HG02571 (cell line): Measurements from ENCODE around the gene PCDHB4.
"Not testable (repeated sequence)": the region's sequence is repeated elsewhere in the genome, so short reads cannot be mapped to it uniquely, and the experiment has no call there.

ENCODE experiments used
- ATAC-seq: cut with Tn5 transposase; IDR thresholded peaks from one replicate; pipeline ENCODE4 v1.9.1; 2021; ENCODE audit warnings: mild to moderate bottlenecking, moderate library complexity; ENCODE audit not compliant: unreplicated experiment

The PCDHB4 gene

DNA sequence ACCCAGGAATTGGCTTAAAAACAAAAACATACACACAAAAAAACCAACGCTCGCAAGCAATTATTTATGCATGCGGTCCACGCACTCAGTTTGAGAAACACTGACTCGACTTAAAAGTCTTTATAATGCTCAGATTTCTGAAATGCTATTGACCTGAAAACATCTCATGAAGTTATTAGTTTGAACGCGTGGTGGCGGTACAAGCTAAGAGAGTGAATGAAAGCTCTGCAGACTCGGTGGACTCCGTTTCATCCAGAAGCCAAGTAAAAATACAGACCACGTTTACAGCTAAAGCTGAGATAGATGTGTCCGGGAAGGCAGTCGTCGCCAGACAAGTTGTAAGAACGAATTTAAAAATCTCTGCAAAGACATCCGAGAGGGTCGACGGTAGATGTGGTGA lies 28.2 kb downstream of the PCDHB4 start, which contains the start of gene PCDHB6:
Gene PCDHB6 (plus strand): TSS at position 246 of the 400 bp plus-strand sequence. CDS start 201 bp downstream, outside the sequence.
- no peak for ATAC-seq

DNA sequence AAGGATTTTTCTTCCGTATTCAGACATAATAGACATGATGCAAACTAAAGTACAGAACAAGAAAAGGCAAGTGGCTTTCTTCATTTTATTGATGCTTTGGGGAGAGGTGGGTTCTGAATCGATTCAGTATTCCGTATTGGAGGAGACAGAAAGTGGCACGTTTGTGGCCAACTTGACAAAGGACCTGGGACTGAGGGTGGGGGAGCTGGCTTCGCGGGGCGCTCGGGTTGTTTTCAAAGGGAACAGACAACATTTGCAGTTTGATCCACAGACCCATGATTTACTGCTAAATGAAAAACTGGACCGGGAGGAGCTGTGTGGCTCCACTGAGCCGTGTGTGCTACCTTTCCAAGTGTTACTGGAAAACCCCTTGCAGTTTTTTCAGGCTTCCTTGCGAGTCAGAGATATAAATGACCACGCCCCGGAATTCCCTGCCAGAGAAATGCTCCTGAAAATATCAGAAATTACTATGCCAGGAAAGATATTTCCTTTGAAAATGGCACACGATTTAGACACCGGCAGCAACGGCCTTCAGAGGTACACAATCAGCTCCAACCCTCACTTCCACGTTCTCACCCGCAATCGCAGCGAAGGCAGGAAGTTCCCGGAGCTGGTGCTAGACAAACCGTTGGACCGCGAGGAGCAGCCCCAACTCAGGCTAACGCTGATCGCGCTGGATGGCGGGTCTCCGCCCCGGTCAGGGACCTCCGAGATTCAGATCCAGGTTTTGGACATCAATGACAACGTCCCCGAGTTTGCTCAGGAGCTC lies 28.8 kb downstream of the PCDHB4 start:
- no peak for ATAC-seq

DNA sequence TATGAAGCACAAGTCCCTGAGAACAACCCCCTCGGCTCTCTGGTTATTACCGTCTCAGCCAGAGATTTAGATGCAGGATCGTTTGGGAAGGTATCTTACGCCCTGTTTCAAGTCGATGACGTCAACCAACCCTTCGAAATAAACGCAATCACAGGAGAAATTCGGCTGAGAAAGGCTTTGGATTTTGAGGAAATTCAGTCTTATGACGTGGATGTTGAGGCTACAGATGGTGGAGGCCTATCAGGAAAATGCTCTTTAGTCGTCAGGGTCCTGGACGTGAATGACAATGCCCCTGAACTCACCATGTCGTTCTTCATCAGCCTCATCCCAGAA lies 29.3 kb downstream of the PCDHB4 start:
- no peak for ATAC-seq

DNA sequence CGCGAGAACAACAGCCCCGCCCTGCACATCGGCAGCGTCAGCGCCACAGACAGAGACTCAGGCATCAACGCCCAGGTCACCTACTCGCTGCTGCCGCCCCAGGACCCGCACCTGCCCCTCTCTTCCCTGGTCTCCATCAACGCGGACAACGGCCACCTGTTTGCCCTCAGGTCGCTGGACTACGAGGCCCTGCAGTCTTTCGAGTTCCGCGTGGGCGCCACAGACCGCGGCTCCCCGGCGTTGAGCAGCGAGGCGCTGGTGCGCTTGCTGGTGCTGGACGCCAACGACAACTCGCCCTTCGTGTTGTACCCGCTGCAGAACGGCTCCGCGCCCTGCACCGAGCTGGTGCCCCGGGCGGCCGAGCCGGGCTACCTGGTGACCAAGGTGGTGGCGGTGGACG lies 30.0 kb downstream of the PCDHB4 start:
- not testable (repeated sequence) for ATAC-seq

DNA sequence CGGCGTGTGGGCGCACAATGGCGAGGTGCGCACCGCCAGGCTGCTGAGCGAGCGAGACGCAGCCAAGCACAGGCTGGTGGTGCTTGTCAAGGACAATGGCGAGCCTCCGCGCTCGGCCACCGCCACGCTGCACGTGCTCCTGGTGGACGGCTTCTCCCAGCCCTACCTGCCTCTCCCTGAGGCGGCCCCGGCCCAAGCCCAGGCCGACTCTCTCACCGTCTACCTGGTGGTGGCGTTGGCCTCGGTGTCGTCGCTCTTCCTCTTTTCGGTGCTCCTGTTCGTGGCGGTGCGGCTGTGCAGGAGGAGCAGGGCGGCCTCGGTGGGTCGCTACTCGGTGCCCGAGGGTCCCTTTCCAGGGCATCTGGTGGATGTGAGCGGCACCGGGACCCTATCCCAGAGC lies 30.5 kb downstream of the PCDHB4 start:
- ATAC-seq = not testable (repeated sequence)

DNA sequence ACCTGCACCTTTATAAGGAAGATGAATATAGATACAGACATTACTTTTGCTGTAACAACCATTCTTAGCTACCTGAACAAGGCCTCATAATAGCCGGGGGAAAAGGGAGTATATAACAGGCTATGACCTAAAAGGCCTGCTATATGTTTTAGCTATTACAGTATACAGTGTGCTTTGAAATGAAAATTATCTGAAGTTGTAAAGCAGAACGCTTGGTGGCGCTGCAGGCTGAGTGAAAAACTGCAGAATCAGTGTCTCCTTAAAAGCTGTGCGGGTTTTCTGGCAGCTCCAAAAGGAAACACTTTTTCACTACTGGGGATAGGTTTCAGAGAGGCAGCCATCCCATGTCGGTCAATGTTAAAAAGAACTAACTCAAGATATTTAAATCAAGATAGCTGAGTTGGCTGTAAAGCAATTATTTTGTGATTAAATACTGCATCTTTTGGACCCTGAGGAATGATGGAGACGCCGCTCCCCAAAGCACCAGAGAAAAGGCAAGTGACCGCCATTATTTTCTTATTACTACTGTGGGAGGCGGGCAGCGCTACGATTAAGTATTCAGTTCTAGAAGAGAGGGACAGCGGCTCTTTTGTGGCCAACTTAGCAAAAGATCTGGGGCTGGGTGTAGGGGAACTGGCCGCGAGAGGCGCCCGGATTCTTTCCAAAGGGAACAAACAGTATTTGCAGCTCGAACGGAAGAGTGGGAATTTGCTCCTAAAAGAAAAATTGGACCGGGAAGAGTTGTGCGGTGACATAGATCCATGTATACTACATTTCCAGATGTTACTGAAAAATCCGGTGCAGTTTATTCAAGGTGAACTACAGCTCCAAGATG lies 34.1 kb downstream of the PCDHB4 start:
- ATAC-seq = no peak

DNA sequence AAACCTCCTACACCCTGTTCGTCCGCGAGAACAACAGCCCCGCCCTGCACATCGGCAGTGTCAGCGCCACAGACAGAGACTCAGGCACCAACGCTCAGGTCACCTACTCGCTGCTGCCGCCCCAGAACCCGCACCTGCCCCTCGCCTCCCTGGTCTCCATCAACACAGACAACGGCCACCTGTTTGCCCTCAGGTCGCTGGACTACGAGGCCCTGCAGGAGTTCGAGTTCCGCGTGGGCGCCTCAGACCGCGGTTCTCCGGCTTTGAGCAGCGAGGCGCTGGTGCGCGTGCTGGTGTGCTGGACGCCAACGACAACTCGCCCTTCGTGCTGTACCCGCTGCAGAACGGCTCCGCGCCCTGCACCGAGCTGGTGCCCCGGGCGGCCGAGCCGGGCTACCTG lies 35.7 kb downstream of the PCDHB4 start:
- not testable (repeated sequence) for ATAC-seq

DNA sequence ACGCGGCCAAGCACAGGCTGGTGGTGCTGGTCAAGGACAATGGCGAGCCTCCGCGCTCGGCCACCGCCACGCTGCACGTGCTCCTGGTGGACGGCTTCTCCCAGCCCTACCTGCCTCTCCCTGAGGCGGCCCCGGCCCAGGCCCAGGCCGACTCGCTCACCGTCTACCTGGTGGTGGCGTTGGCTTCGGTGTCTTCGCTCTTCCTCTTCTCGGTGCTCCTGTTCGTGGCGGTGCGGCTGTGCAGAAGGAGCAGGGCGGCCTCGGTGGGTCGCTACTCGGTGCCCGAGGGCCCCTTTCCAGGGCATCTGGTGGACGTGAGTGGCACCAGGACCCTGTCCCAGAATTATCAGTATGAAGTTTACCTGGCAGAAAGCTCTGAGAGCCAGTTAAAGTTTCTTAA lies 36.3 kb downstream of the PCDHB4 start:
- not testable (repeated sequence) for ATAC-seq

DNA sequence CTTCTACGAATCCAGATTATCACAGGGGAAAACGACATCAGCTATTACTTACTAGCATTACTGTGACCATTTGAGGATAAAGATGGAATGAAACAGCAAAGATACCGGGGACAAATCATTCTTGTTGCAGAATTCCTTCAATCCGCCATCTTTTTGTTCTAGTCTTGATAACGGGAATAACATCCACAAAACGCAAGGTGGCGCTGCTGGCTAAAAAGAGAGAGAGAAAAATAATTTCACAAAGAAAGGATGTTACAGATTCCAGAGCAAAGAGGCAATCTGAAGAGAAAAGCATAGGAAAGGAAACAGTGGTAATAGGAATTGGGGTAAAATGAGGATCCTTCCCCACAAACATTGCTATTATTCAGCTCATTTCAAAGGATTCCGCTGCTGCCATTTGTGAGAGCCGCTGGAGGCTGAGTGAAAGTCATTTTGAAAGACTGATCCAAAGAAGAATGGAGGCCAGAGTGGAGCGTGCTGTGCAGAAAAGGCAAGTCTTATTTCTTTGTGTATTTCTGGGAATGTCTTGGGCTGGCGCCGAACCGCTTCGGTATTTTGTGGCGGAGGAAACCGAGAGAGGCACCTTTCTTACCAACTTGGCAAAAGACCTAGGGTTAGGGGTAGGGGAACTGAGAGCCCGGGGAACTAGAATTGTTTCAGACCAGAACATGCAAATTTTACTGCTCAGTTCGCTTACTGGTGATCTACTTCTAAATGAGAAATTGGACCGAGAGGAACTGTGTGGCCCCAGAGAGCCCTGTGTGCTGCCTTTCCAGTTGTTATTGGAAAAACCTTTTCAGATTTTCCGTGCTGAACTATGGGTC lies 51.0 kb downstream of the PCDHB4 start, which contains the start of gene PCDHB7:
Gene PCDHB7 (plus strand): TSS at position 264 of the 824 bp plus-strand sequence. CDS start 192 bp downstream, at position 456.
- ATAC-seq = no peak

DNA sequence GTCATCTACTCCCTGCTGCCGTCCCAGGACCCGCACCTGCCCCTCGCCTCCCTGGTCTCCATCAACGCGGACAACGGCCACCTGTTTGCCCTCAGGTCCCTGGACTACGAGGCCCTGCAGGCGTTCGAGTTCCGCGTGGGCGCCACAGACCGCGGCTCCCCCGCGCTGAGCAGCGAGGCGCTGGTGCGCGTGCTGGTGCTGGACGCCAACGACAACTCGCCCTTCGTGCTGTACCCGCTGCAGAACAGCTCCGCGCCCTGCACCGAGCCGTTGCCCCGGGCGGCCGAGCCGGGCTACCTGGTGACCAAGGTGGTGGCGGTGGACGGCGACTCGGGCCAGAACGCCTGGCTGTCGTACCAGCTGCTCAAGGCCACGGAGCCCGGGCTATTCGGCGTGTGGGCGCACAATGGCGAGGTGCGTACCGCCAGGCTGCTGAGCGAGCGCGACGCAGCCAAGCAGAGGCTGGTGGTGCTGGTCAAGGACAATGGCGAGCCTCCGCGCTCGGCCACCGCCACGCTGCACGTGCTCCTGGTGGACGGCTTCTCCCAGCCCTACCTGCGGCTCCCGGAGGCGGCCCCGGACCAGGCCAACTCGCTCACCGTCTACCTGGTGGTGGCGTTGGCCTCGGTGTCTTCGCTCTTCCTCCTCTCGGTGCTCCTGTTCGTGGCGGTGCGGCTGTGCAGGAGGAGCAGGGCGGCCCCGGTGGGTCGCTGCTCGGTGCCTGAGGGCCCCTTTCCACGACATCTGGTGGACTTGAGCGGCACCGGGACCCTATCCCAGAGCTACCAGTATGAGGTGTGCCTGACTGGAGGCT lies 52.9 kb downstream of the PCDHB4 start:
- ATAC-seq = not testable (repeated sequence)
